ENCODE data around the gene MAGED4. TPM values are rescaled to one million over a fixed set of nuclear protein-coding genes. Genes with fewer than 3 reads are reported as not detected.
"Not testable (repeated sequence)": the region's sequence is repeated elsewhere in the genome, so short reads cannot be mapped to it uniquely, and the experiment has no call there.

The MAGED4 gene
- total RNA-seq, 1 experiment from 2014 or later = 0.74 TPM

DNA sequence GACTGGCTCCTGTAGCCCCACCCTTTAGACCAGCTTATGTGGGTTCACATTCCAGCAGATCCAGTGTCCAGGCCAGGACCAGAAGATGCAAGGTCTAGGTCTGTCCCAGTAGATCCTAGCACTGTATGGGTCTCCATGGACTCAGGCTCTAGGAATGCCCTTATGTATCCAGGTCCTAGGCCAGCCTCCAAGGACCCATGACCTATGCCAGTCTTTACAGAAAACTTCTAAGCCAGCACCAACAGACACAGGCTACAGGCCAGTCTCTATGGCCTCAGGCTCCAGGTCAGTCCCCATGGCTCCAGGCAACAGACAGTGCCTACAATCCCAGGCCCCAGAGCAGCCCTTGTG, 45.2 kb upstream of the MAGED4 start:
- H3K27ac ChIP-seq (ENCODE audit: low read length) = no peak overlapping the region
- ChIA-PET POLR2A (no interaction called here), CTCF (no interaction called here)
- no peaks in the 10 kb centered on the region for H3K27me3 ChIP-seq (ENCODE audit: control insufficient read depth, insufficient read depth, low read length)
- H3K36me3 ChIP-seq (ENCODE audit: control insufficient read depth, insufficient read depth, low read length) = no peaks in the 10 kb centered on the region
- ATAC-seq = no peak
- no peaks in the 10 kb centered on the region; the same call in 1 of the 2 replicates for H3K9me3 ChIP-seq (ENCODE audit: control insufficient read depth, insufficient read depth, low read depth, low read length)
- no peak for TF ChIP-seq TCF7L2 (IDR thresholded peaks at IDR 0.05; ENCODE audit: low read depth, low read length)
- TF ChIP-seq, protein P1, sequence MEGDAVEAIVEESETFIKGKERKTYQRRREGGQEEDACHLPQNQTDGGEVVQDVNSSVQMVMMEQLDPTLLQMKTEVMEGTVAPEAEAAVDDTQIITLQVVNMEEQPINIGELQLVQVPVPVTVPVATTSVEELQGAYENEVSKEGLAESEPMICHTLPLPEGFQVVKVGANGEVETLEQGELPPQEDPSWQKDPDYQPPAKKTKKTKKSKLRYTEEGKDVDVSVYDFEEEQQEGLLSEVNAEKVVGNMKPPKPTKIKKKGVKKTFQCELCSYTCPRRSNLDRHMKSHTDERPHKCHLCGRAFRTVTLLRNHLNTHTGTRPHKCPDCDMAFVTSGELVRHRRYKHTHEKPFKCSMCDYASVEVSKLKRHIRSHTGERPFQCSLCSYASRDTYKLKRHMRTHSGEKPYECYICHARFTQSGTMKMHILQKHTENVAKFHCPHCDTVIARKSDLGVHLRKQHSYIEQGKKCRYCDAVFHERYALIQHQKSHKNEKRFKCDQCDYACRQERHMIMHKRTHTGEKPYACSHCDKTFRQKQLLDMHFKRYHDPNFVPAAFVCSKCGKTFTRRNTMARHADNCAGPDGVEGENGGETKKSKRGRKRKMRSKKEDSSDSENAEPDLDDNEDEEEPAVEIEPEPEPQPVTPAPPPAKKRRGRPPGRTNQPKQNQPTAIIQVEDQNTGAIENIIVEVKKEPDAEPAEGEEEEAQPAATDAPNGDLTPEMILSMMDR (IDR thresholded peaks at IDR 0.05) = no peak
- no peak for DNase-seq (ENCODE audit: low read depth, low spot score)
- in situ Hi-C loops (cut with HindIII; ENCODE audit: low pct_unique_long_range_greater_than_20kb, low sequenced_read_pairs) (no loop called here), intact Hi-C loops (cut with micrococcal nuclease; ENCODE audit: unreplicated experiment) (no loop called here)
- BruUV-seq (replicated peaks) = no TSS peak
- H3K4me1 ChIP-seq (ENCODE audit: control insufficient read depth, insufficient read depth, low read length) = no peaks in the 10 kb centered on the region
- no peak overlapping the region for H3K4me3 ChIP-seq (ENCODE audit: low read depth in 2 of 2, low read length in 2 of 2)

DNA sequence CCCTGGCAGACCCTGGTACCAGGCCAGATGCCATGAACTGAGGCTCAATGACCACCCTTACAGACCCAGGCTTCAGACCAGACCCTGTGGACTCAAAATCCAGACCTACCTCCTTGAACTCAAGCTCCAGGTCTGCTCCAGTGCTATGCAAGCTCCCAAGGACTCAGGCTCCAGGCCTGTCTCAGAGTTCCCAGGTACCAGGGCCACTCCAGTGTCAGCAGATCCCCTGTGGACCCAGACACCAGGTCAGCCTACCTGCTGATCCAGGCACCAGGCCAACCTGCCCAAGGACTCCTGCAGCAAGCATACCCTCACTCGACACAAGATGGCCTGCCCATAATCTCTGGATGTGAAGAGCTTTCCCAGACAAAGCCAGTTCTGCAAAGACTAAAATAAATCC, 44.7 kb upstream of the MAGED4 start:
- TF ChIP-seq SIN3A (IDR thresholded peaks at IDR 0.05; ENCODE audit: borderline replicate concordance, insufficient read depth, low read depth, low read length) (no peak), POLR2AphosphoS5 (IDR thresholded peaks at IDR 0.05; ENCODE audit: low read depth, low read length) (no peak), TCF7L2 (IDR thresholded peaks at IDR 0.05; ENCODE audit: low read depth, low read length) (no peak)
- TF ChIP-seq, protein P2, sequence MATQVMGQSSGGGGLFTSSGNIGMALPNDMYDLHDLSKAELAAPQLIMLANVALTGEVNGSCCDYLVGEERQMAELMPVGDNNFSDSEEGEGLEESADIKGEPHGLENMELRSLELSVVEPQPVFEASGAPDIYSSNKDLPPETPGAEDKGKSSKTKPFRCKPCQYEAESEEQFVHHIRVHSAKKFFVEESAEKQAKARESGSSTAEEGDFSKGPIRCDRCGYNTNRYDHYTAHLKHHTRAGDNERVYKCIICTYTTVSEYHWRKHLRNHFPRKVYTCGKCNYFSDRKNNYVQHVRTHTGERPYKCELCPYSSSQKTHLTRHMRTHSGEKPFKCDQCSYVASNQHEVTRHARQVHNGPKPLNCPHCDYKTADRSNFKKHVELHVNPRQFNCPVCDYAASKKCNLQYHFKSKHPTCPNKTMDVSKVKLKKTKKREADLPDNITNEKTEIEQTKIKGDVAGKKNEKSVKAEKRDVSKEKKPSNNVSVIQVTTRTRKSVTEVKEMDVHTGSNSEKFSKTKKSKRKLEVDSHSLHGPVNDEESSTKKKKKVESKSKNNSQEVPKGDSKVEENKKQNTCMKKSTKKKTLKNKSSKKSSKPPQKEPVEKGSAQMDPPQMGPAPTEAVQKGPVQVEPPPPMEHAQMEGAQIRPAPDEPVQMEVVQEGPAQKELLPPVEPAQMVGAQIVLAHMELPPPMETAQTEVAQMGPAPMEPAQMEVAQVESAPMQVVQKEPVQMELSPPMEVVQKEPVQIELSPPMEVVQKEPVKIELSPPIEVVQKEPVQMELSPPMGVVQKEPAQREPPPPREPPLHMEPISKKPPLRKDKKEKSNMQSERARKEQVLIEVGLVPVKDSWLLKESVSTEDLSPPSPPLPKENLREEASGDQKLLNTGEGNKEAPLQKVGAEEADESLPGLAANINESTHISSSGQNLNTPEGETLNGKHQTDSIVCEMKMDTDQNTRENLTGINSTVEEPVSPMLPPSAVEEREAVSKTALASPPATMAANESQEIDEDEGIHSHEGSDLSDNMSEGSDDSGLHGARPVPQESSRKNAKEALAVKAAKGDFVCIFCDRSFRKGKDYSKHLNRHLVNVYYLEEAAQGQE (IDR thresholded peaks at IDR 0.05; ENCODE audit: insufficient read depth in 1 of 2, low read depth in 2 of 2, low read length in 1 of 2) = no peak
- TF ChIP-seq, protein P1 (IDR thresholded peaks at IDR 0.05) = no peak
- no TSS peak for BruUV-seq (replicated peaks)
- Histone ChIP-seq H3K9me3 (ENCODE audit: control insufficient read depth, insufficient read depth, low read depth, low read length) (no peaks in the 10 kb centered on the region; the same call in 1 of the 2 replicates), H3K27ac (ENCODE audit: low read length) (no peak overlapping the region), H3K4me3 (ENCODE audit: low read depth in 2 of 2, low read length in 2 of 2) (no peak overlapping the region), H3K27me3 (ENCODE audit: control insufficient read depth, insufficient read depth, low read length) (no peaks in the 10 kb centered on the region), H3K36me3 (ENCODE audit: control insufficient read depth, insufficient read depth, low read length) (no peaks in the 10 kb centered on the region), H3K4me1 (ENCODE audit: control insufficient read depth, insufficient read depth, low read length) (no peaks in the 10 kb centered on the region)
- intact Hi-C loops (cut with micrococcal nuclease; ENCODE audit: unreplicated experiment) = no loop called here
- POLR2A ChIA-PET = no interaction called here
- DNase-seq (ENCODE audit: low read depth, low spot score) (no peak), ATAC-seq (no peak)
- in situ Hi-C loops (cut with HindIII; ENCODE audit: low pct_unique_long_range_greater_than_20kb, low sequenced_read_pairs) = no loop called here
- CTCF ChIA-PET = no interaction called here

DNA sequence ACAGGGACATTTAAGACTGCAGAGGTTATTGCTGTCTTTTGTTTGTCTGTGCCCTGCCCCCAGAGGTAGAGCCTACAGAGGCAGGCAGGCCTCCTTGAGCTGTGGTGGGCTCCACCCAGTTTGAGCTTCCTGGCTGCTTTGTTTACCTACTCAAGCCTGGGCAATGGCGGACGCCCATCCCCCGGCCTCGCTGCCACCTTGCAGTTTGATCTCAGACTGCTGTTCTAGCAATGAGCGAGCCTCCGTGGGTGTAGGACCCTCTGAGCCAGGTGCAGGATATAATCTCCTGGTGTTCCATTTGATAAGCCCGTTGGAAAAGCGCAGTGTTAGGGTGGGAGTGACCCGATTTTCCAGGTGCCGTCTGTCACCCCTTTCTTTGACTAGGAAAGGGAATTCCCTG, 34.0 kb upstream of the MAGED4 start:
- CTCF ChIA-PET; H3K9me3 ChIP-seq (ENCODE audit: control insufficient read depth, insufficient read depth, low read depth, low read length); DNase-seq (ENCODE audit: low read depth, low spot score); H3K27me3 ChIP-seq (ENCODE audit: control insufficient read depth, insufficient read depth, low read length); H3K4me1 ChIP-seq (ENCODE audit: control insufficient read depth, insufficient read depth, low read length); intact Hi-C loops (cut with micrococcal nuclease; ENCODE audit: unreplicated experiment); in situ Hi-C loops (cut with HindIII; ENCODE audit: low pct_unique_long_range_greater_than_20kb, low sequenced_read_pairs); BruUV-seq (replicated peaks); ATAC-seq; POLR2A ChIA-PET; H3K27ac ChIP-seq (ENCODE audit: low read length); H3K36me3 ChIP-seq (ENCODE audit: control insufficient read depth, insufficient read depth, low read length); H3K4me3 ChIP-seq (ENCODE audit: low read depth in 2 of 2, low read length in 2 of 2): not testable (repeated sequence)

DNA sequence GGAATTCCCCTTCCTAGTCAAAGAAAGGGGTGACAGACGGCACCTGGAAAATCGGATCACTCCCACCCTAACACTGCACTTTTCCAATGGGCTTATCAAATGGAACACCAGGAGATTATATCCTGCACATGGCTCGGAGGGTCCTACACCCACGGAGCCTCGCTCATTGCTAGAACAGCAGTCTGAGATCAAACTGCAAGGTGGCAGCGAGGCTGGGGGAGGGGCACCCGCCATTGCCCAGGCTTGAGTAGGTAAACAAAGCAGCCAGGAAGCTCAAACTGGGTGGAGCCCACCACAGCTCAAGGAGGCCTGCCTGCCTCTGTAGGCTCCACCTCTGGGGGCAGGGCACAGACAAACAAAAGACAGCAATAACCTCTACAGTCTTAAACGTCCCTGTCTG, 24.5 kb upstream of the MAGED4 start:
- H3K36me3 ChIP-seq (ENCODE audit: control insufficient read depth, insufficient read depth, low read length); H3K4me3 ChIP-seq (ENCODE audit: low read depth in 2 of 2, low read length in 2 of 2); in situ Hi-C loops (cut with HindIII; ENCODE audit: low pct_unique_long_range_greater_than_20kb, low sequenced_read_pairs); intact Hi-C loops (cut with micrococcal nuclease; ENCODE audit: unreplicated experiment); H3K4me1 ChIP-seq (ENCODE audit: control insufficient read depth, insufficient read depth, low read length); POLR2A ChIA-PET; DNase-seq (ENCODE audit: low read depth, low spot score); CTCF ChIA-PET; ATAC-seq; H3K27me3 ChIP-seq (ENCODE audit: control insufficient read depth, insufficient read depth, low read length); BruUV-seq (replicated peaks); H3K9me3 ChIP-seq (ENCODE audit: control insufficient read depth, insufficient read depth, low read depth, low read length); H3K27ac ChIP-seq (ENCODE audit: low read length): not testable (repeated sequence)

Data from Panc1 (cell line).